Stimulated activated CD8-positive, alpha-beta memory T cell treated with anti-CD3 and anti-CD28 coated beads, Interleukin-15, amount 100 ng/mL, for 4 hours (primary cell): ENCODE data around the gene CACNA1D.

Experiments used
- DNase-seq, 2 donors: peaks; one replicate each; pipeline ENCODE4 v3.0.0-alpha.2; 2020; ENCODE audit warnings: low read depth in 2 of 2

CACNA1D gene

GRCh38 chr3:53748512-53749271, 254.3 kb downstream of the CACNA1D start:
- no peak for DNase-seq

GRCh38 chr3:53749448-53749847, 255.0 kb downstream of the CACNA1D start:
- DNase-seq: no peak

- DNase-seq: no peak
These were observed 256.1 kb downstream of the CACNA1D start for GRCh38 chr3:53750253-53751210.

- no peak for DNase-seq
These were observed 259.2 kb downstream of the CACNA1D start for GRCh38 chr3:53753518-53754183.

- no peak for DNase-seq
These were observed 259.9 kb downstream of the CACNA1D start for GRCh38 chr3:53754325-53754724.

- no peak for DNase-seq
These were observed 264.4 kb downstream of the CACNA1D start for GRCh38 chr3:53758846-53759245.

- no peak for DNase-seq
These were observed 268.9 kb downstream of the CACNA1D start for GRCh38 chr3:53763353-53763752.

GRCh38 chr3:53764026-53764775, 269.8 kb downstream of the CACNA1D start:
- DNase-seq: no peak

GRCh38 chr3:53765753-53766152, 271.3 kb downstream of the CACNA1D start:
- DNase-seq: no peak

GRCh38 chr3:53766706-53767105, 272.3 kb downstream of the CACNA1D start:
- DNase-seq: no peak

GRCh38 chr3:53768478-53769459, 274.4 kb downstream of the CACNA1D start:
- no peak for DNase-seq

GRCh38 chr3:53772562-53772961, 278.2 kb downstream of the CACNA1D start:
- DNase-seq: no peak

- DNase-seq: no peak
These were observed 278.6 kb downstream of the CACNA1D start for GRCh38 chr3:53773021-53773436.

GRCh38 chr3:53773611-53774368, 279.4 kb downstream of the CACNA1D start:
- DNase-seq: no peak

- no peak for DNase-seq
These were observed 280.0 kb downstream of the CACNA1D start for GRCh38 chr3:53774414-53774813.

GRCh38 chr3:53775018-53775417, 280.6 kb downstream of the CACNA1D start:
- DNase-seq: no peak

- no peak for DNase-seq
These were observed 281.4 kb downstream of the CACNA1D start for GRCh38 chr3:53775834-53776251.

GRCh38 chr3:53776494-53777101, 282.2 kb downstream of the CACNA1D start:
- no peak for DNase-seq

GRCh38 chr3:53777468-53777867, 283.1 kb downstream of the CACNA1D start:
- no peak for DNase-seq
